Endothelial cell of umbilical vein (primary cell): ENCODE results near the gene BIRC6. TPM values are rescaled to one million over a fixed set of nuclear protein-coding genes. Genes with fewer than 3 reads are reported as not detected.

Experiments
- BruUV-seq: library from RNA; stranded (reverse); fragments of 400-500 nt; replicated peaks from 2 replicates; lab custom pipeline; 2021; lab: Mats Ljungman, UMichigan
- CTCF ChIA-PET: fragments of 300-600, 350-600 bp; sonication (Branson Sonifier 250); formaldehyde crosslinking; loops from one replicate; lab custom pipeline; 2021; ENCODE audit warnings: antibody characterized with exemption, inconsistent platforms; lab: Charles Lee
- POLR2A ChIA-PET: fragments of 300-600, 350-600 bp; sonication (Branson Sonifier 250); formaldehyde crosslinking; loops from one replicate; lab custom pipeline; 2021; ENCODE audit warnings: antibody characterized with exemption, inconsistent platforms; lab: Charles Lee
- DNase-seq: peaks from one replicate; pipeline ENCODE4 v3.0.0-alpha.2; 2011; ENCODE audit warnings: low read depth, low spot score
- FAIRE-seq: peaks from 2 replicates; lab custom pipeline; 2011; peaks lifted over from hg19 to GRCh38; lab: Jason Lieb, UNC
- H2AFZ ChIP-seq: 2 replicates; pipeline ENCODE4 v1.6.0; 2012; ENCODE audit warnings: low read depth, low read length, control low read depth, inconsistent platforms
- H3K27ac ChIP-seq: 2 replicates; pipeline ENCODE4 v1.5.1; 2011; ENCODE audit warnings: low read depth, mild to moderate bottlenecking, control low read depth, low read length, moderate library complexity; ENCODE audit not compliant: insufficient read depth
- H3K27me3 ChIP-seq, 2 experiments: 2 replicates each; pipeline versions ENCODE4 v1.6.0 to v1.6.1; 2011; ENCODE audit warnings: low read length in 2 of 2, mixed read lengths in 1 of 2; ENCODE audit not compliant: control insufficient read depth in 2 of 2, insufficient read depth in 2 of 2
- H3K36me3 ChIP-seq, 2 experiments: 2 replicates in 1 of 2; 3 replicates in 1 of 2; pipeline ENCODE4 v1.5.1; 2011; ENCODE audit warnings: low read length in 2 of 2, mild to moderate bottlenecking in 1 of 2, moderate library complexity in 1 of 2; ENCODE audit not compliant: control insufficient read depth in 2 of 2, insufficient read depth in 2 of 2; ENCODE audit errors: extremely low read depth in 1 of 2
- H3K4me1 ChIP-seq: 3 replicates; pipeline ENCODE4 v1.5.1; 2011; ENCODE audit warnings: mild to moderate bottlenecking, low read length; ENCODE audit not compliant: control insufficient read depth, insufficient read depth; ENCODE audit errors: extremely low read depth
- H3K4me2 ChIP-seq: 2 replicates; pipeline ENCODE4 v1.6.1; 2011; ENCODE audit warnings: low read length, control low read depth, mixed read lengths; ENCODE audit not compliant: insufficient read depth
- H3K4me3 ChIP-seq, 3 experiments: fragments of 200-600 bp in 1 of 3; sonication (generic), shearing (Covaris generic) in 1 of 3; replicated peaks in 1 of 3; 2 replicates each; pipeline ENCODE4 v1.5.1; 2011 to 2016; ENCODE audit warnings: control low read depth in 3 of 3, low read length in 3 of 3, mild to moderate bottlenecking in 2 of 3, inconsistent platforms in 1 of 3, low read depth in 1 of 3, moderate library complexity in 1 of 3; ENCODE audit not compliant: insufficient read depth in 1 of 3
- H3K79me2 ChIP-seq: 2 replicates; pipeline ENCODE4 v1.6.0; 2012; ENCODE audit warnings: low read length, inconsistent platforms; ENCODE audit not compliant: control insufficient read depth, insufficient read depth
- H3K9ac ChIP-seq: replicated peaks from 2 replicates; pipeline ENCODE3; 2011; ENCODE audit warnings: low read length, control low read depth; ENCODE audit not compliant: insufficient read depth; ENCODE audit errors: extremely low read depth
- H3K9me1 ChIP-seq: replicated peaks from 3 replicates; pipeline ENCODE4 v1.6.0; 2011; ENCODE audit warnings: mild to moderate bottlenecking, low read length; ENCODE audit not compliant: control insufficient read depth, insufficient read depth; ENCODE audit errors: extremely low read depth
- H3K9me3 ChIP-seq: replicated peaks from 2 replicates; pipeline ENCODE4 v1.5.1; 2012; ENCODE audit warnings: low read length, inconsistent platforms; ENCODE audit not compliant: control insufficient read depth, insufficient read depth
- H4K20me1 ChIP-seq: replicated peaks from 2 replicates; pipeline ENCODE3; 2011; ENCODE audit warnings: mild to moderate bottlenecking, low read length; ENCODE audit not compliant: control insufficient read depth, insufficient read depth; ENCODE audit errors: extremely low read depth
- EZH2 ChIP-seq: IDR thresholded peaks from 2 replicates; pipeline ENCODE4 v1.6.1; 2012; ENCODE audit warnings: borderline replicate concordance, low read depth, mild to moderate bottlenecking, moderate library complexity, low read length, inconsistent platforms; ENCODE audit not compliant: severe bottlenecking
- FOS ChIP-seq: IDR thresholded peaks from 2 replicates; pipeline ENCODE4 v1.6.1; 2011; ENCODE audit warnings: mild to moderate bottlenecking, low read length, moderate library complexity, borderline replicate concordance; ENCODE audit not compliant: insufficient read depth
- GATA2 ChIP-seq: IDR thresholded peaks from 2 replicates; pipeline ENCODE4 v1.7.0; 2011; ENCODE audit warnings: low read depth, mild to moderate bottlenecking, moderate library complexity, mixed read lengths, low read length; ENCODE audit not compliant: insufficient read length, insufficient read depth
- JUN ChIP-seq: IDR thresholded peaks from 2 replicates; pipeline ENCODE4 v1.6.1; 2011; ENCODE audit warnings: borderline replicate concordance, low read depth; ENCODE audit not compliant: insufficient read length, insufficient read depth
- MYC ChIP-seq: IDR thresholded peaks from one replicate; pipeline ENCODE4 v1.6.1; 2011; ENCODE audit warnings: mild to moderate bottlenecking, low read depth, low read length
- POLR2A ChIP-seq: IDR thresholded peaks from 2 replicates; pipeline ENCODE4 v1.6.1; 2012; ENCODE audit warnings: low read depth, mild to moderate bottlenecking, control low read depth, low read length
- dilution Hi-C: fragments of 300-500 bp; cut with MboI; formaldehyde crosslinking; loops from one replicate; pipeline ENCODE4 v1.15.0; 2019; ENCODE audit warnings: low sequenced_read_pairs; ENCODE audit not compliant: extremely low pct_ligation_motif_present
- intact Hi-C: fragments of 100-400 bp; cut with micrococcal nuclease; formaldehyde crosslinking; loops from one replicate; pipeline ENCODE4 v1.10.0; 2022
- polyA plus RNA-seq, 4 experiments: library from polyadenylated mRNA; depleted of rRNA in 3 of 4; stranded (reverse) in 3 of 4; unstranded in 1 of 4; fragments of >200 nt; gene quantifications; 2 replicates each; pipeline versions ENCODE4 v1.2.1 to v1.2.3, GENCODE V29; 2011 to 2012; ENCODE audit warnings: missing spikeins in 1 of 4
- total RNA-seq: library from RNA; stranded (reverse); gene quantifications from 2 replicates; pipeline ENCODE4 v1.2.3, GENCODE V29; 2021
- TF ChIP-seq, protein P1 (sequence below): IDR thresholded peaks from 2 replicates; pipeline ENCODE4 v1.6.1; 2011; ENCODE audit not compliant: insufficient read depth, insufficient read length
- TF ChIP-seq, protein P2 (sequence below), 2 donors: IDR thresholded peaks; 1 replicate in 1 of 2; 2 replicates in 1 of 2; pipeline ENCODE4 v1.5.1; 2011; ENCODE audit warnings: low read length in 2 of 2, mild to moderate bottlenecking in 2 of 2, moderate library complexity in 2 of 2, control low read depth in 1 of 2, inconsistent platforms in 1 of 2, low read depth in 1 of 2; ENCODE audit not compliant: insufficient read depth in 1 of 2; ENCODE audit errors: extremely low read depth in 1 of 2

The BIRC6 gene
- total and polyA plus RNA-seq, 2 donors (not counting 3 experiments of a cell fraction or from before 2014, with no cell fraction given), result 34.2 to 83.1 TPM

DNA sequence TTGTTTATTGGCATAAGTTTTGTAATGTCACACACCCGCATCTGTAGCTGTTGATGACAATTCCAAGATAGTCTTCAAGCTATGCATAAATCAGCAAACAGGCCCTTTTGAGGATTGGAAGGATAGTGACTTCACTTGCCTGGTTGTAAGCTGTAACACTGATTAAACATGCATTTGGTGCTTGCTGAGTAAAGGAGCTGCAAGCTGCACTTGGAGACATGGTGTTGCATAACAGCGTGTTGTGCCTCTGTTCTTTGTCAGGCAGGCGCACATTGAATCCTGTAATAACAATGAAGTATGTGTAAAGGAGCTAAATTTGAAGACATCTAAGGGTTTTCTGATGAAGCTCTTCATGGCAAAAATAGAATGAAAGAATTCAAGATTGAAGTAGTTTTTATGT lies 202.3 kb downstream of the BIRC6 start:
- no peaks in the 10 kb centered on the region for H3K79me2 ChIP-seq
- no peaks in the 10 kb centered on the region for H3K27me3 ChIP-seq
- TF ChIP-seq POLR2A (no peak), FOS (no peak), GATA2 (no peak), EZH2 (no peak)
- FAIRE-seq (no peak), DNase-seq (no peak)
- POLR2A ChIA-PET, result no interaction called here
- no peaks in the 10 kb centered on the region for H3K9me1 ChIP-seq
- dilution Hi-C loops (no loop called here), intact Hi-C loops (loop anchor here (10.0 kb wide), 2 partner anchors 716 to 876 kb away; no protein-coding TSS in a partner anchor)
- H3K27ac ChIP-seq, result no peak overlapping the region
- no peak overlapping the region for H3K9ac ChIP-seq
- H4K20me1 ChIP-seq, result no peaks in the 10 kb centered on the region
- H3K36me3 ChIP-seq, result peaks cover 2 to 3% of the 10 kb centered on the region in 2 experiments
- no peak overlapping the region for H3K4me2 ChIP-seq
- CTCF ChIA-PET, result interaction anchor here (0.8 to 1.7 kb wide), 5 partner anchors 12 to 120 kb away, joined by 3 to 6 read pairs (median 5); no protein-coding TSS in a partner anchor
- no peaks in the 10 kb centered on the region for H3K9me3 ChIP-seq
- H3K4me1 ChIP-seq, result no peaks in the 10 kb centered on the region
- H3K4me3 ChIP-seq, result no peak overlapping the region
- no peak overlapping the region for H2AFZ ChIP-seq
- BruUV-seq, result no TSS peak

DNA sequence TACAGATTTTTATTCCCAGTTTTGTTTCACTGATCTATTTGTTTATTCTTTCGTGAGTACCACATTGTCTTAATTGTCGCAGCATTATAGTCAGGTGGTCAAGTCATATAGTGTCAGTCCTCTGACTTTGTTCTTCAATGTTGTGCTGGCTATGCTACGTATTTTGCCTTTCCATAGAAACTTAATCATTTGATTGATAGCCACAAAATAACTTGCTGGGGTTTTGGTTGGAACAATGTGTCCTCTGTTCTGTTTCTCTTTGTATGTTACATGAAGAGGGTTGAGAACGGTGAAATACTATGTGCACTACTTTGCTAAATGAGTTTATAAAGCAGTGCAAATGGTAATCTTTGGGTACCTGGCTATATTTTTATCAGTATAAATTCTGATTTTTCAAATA lies 206.1 kb downstream of the BIRC6 start:
- Histone ChIP-seq H2AFZ (no peak overlapping the region), H3K4me2 (no peak overlapping the region), H3K9me3 (no peaks in the 10 kb centered on the region), H3K79me2 (no peaks in the 10 kb centered on the region), H3K27ac (no peak overlapping the region), H3K4me1 (no peaks in the 10 kb centered on the region), H3K9ac (no peak overlapping the region), H3K4me3 (no peak overlapping the region), H4K20me1 (no peaks in the 10 kb centered on the region), H3K36me3 (peaks cover 2% of the 10 kb centered on the region in 2 experiments), H3K9me1 (no peaks in the 10 kb centered on the region), H3K27me3 (no peaks in the 10 kb centered on the region)
- CTCF ChIA-PET, result no interaction called here
- FAIRE-seq (no peak), DNase-seq (no peak)
- BruUV-seq, result no TSS peak
- TF ChIP-seq FOS (no peak), EZH2 (no peak), POLR2A (no peak), GATA2 (no peak), JUN (no peak), MYC (no peak)
- TF ChIP-seq, protein P1, sequence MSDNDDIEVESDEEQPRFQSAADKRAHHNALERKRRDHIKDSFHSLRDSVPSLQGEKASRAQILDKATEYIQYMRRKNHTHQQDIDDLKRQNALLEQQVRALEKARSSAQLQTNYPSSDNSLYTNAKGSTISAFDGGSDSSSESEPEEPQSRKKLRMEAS, result no peak
- TF ChIP-seq, protein P2, sequence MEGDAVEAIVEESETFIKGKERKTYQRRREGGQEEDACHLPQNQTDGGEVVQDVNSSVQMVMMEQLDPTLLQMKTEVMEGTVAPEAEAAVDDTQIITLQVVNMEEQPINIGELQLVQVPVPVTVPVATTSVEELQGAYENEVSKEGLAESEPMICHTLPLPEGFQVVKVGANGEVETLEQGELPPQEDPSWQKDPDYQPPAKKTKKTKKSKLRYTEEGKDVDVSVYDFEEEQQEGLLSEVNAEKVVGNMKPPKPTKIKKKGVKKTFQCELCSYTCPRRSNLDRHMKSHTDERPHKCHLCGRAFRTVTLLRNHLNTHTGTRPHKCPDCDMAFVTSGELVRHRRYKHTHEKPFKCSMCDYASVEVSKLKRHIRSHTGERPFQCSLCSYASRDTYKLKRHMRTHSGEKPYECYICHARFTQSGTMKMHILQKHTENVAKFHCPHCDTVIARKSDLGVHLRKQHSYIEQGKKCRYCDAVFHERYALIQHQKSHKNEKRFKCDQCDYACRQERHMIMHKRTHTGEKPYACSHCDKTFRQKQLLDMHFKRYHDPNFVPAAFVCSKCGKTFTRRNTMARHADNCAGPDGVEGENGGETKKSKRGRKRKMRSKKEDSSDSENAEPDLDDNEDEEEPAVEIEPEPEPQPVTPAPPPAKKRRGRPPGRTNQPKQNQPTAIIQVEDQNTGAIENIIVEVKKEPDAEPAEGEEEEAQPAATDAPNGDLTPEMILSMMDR (IDR thresholded peaks at IDR 0.05; ENCODE audit: extremely low read depth in 1 of 2, insufficient read depth in 1 of 2, low read depth in 1 of 2, low read length in 2 of 2), result no peak
- POLR2A ChIA-PET, result no interaction called here
- dilution Hi-C loops, result no loop called here
- intact Hi-C loops, result no loop called here
